ENCODE measurements around the gene KCNB1.

Gene KCNB1

GRCh38 chr20:49352751-49353150 is 129.7 kb downstream of the KCNB1 start:
- no peaks in the 10 kb centered on the region for H3K9me3 ChIP-seq (replicated peaks in 1 of 11)
- no peak overlapping the region for H3K4me2 ChIP-seq
- no peak overlapping the region for H3K4me3 ChIP-seq
- no peaks in the 10 kb centered on the region for H4K20me1 ChIP-seq
- no peak overlapping the region for H3K9ac ChIP-seq
- H3K27ac ChIP-seq: no peak overlapping the region
- no peak for TF ChIP-seq Cebpa-rat (IDR thresholded peaks at IDR 0.05)
- H3K27me3 ChIP-seq: no peaks in the 10 kb centered on the region
- no peaks in the 10 kb centered on the region for H3K36me3 ChIP-seq
- H3K4me1 ChIP-seq: peaks cover 0 to 6% (median 4%) of the 10 kb centered on the region in 10 experiments; a peak in 12 of 20 replicates

- H3K9ac ChIP-seq: no peak overlapping the region
- H3K9me3 ChIP-seq (replicated peaks in 1 of 11): no peaks in the 10 kb centered on the region
- no peak for TF ChIP-seq Cebpa-rat (IDR thresholded peaks at IDR 0.05)
- H3K27me3 ChIP-seq: no peaks in the 10 kb centered on the region
- no peak overlapping the region for H3K4me3 ChIP-seq
- H3K4me2 ChIP-seq: no peak overlapping the region
- peaks cover 0 to 10% (median 7%) of the 10 kb centered on the region in 10 experiments; a peak in 12 of 20 replicates for H3K4me1 ChIP-seq
- H3K36me3 ChIP-seq: no peaks in the 10 kb centered on the region
- no peak overlapping the region for H3K27ac ChIP-seq
- H4K20me1 ChIP-seq: no peaks in the 10 kb centered on the region
Observed at GRCh38 chr20:49351775-49352174, 130.7 kb downstream of the KCNB1 start.

- Histone ChIP-seq H3K36me3 (no peaks in the 10 kb centered on the region), H3K27ac (no peak overlapping the region), H3K9me3 (replicated peaks in 1 of 11) (no peaks in the 10 kb centered on the region), H3K4me3 (no peak overlapping the region), H3K4me1 (peaks cover 0 to 10% (median 7%) of the 10 kb centered on the region in 10 experiments; a peak in 12 of 20 replicates), H4K20me1 (no peaks in the 10 kb centered on the region; a peak in 1 of 22 replicates), H3K9ac (no peak overlapping the region), H3K27me3 (no peaks in the 10 kb centered on the region), H3K4me2 (no peak overlapping the region)
- TF ChIP-seq Cebpa-rat (IDR thresholded peaks at IDR 0.05): no peak
Observed at GRCh38 chr20:49349694-49350252, 132.7 kb downstream of the KCNB1 start.

- H3K9ac ChIP-seq: no peak overlapping the region
- no peaks in the 10 kb centered on the region for H3K36me3 ChIP-seq
- peaks cover 0 to 10% (median 7%) of the 10 kb centered on the region in 10 experiments; a peak in 12 of 20 replicates for H3K4me1 ChIP-seq
- no peaks in the 10 kb centered on the region for H3K9me3 ChIP-seq (replicated peaks in 1 of 11)
- H3K27me3 ChIP-seq: no peaks in the 10 kb centered on the region
- no peak for TF ChIP-seq Cebpa-rat (IDR thresholded peaks at IDR 0.05)
- no peak overlapping the region for H3K27ac ChIP-seq
- H3K4me3 ChIP-seq: no peak overlapping the region
- no peak overlapping the region for H3K4me2 ChIP-seq
- H4K20me1 ChIP-seq: no peaks in the 10 kb centered on the region; a peak in 1 of 22 replicates
Observed at GRCh38 chr20:49349078-49349477, 133.4 kb downstream of the KCNB1 start.

- Histone ChIP-seq H3K9me3 (replicated peaks in 1 of 11) (no peaks in the 10 kb centered on the region), H4K20me1 (no peaks in the 10 kb centered on the region; a peak in 1 of 22 replicates), H3K4me3 (no peak overlapping the region), H3K27ac (no peak overlapping the region), H3K9ac (no peak overlapping the region), H3K4me1 (peaks cover 0 to 10% (median 7%) of the 10 kb centered on the region in 10 experiments; a peak in 12 of 20 replicates), H3K27me3 (no peaks in the 10 kb centered on the region), H3K4me2 (no peak overlapping the region), H3K36me3 (no peaks in the 10 kb centered on the region)
- no peak for TF ChIP-seq Cebpa-rat (IDR thresholded peaks at IDR 0.05)
Observed at GRCh38 chr20:49348563-49348962, 133.9 kb downstream of the KCNB1 start.

- no peak overlapping the region for H3K4me2 ChIP-seq
Observed at GRCh38 chr20:49347156-49347555, 135.3 kb downstream of the KCNB1 start.

GRCh38 chr20:49346682-49347081 is 135.8 kb downstream of the KCNB1 start:
- Histone ChIP-seq H3K27me3 (no peaks in the 10 kb centered on the region), H3K4me3 (no peak overlapping the region), H3K9ac (no peak overlapping the region), H3K4me2 (no peak overlapping the region), H4K20me1 (no peaks in the 10 kb centered on the region; a peak in 1 of 22 replicates), H3K36me3 (no peaks in the 10 kb centered on the region), H3K27ac (no peak overlapping the region), H3K4me1 (peaks cover 0 to 10% (median 7%) of the 10 kb centered on the region in 10 experiments; a peak in 12 of 20 replicates), H3K9me3 (replicated peaks in 1 of 11) (no peaks in the 10 kb centered on the region)
- no peak for TF ChIP-seq Cebpa-rat (IDR thresholded peaks at IDR 0.05)

More at GRCh38 chr20:49347156-49347555, 135.3 kb downstream of the KCNB1 start:
- Histone ChIP-seq H3K9me3 (replicated peaks in 1 of 11) (no peaks in the 10 kb centered on the region), H3K36me3 (no peaks in the 10 kb centered on the region), H3K9ac (no peak overlapping the region), H4K20me1 (no peaks in the 10 kb centered on the region; a peak in 1 of 22 replicates), H3K4me3 (no peak overlapping the region), H3K4me1 (peaks cover 0 to 10% (median 7%) of the 10 kb centered on the region in 10 experiments; a peak in 12 of 20 replicates), H3K27ac (no peak overlapping the region; a peak in 1 of 22 replicates), H3K27me3 (no peaks in the 10 kb centered on the region)
- TF ChIP-seq Cebpa-rat (IDR thresholded peaks at IDR 0.05): no peak

GRCh38 chr20:49345524-49345923 is 136.9 kb downstream of the KCNB1 start:
- no peak overlapping the region for H3K27ac ChIP-seq
- no peaks in the 10 kb centered on the region for H3K27me3 ChIP-seq
- H3K9me3 ChIP-seq (replicated peaks in 1 of 11): no peaks in the 10 kb centered on the region
- no peak overlapping the region for H3K4me3 ChIP-seq
- no peak overlapping the region for H3K4me2 ChIP-seq
- no peak overlapping the region for H3K9ac ChIP-seq
- no peaks in the 10 kb centered on the region for H3K36me3 ChIP-seq
- no peaks in the 10 kb centered on the region; a peak in 1 of 22 replicates for H4K20me1 ChIP-seq
- TF ChIP-seq Cebpa-rat (IDR thresholded peaks at IDR 0.05): no peak
- peaks cover 0 to 10% (median 7%) of the 10 kb centered on the region in 10 experiments; a peak in 12 of 20 replicates for H3K4me1 ChIP-seq

GRCh38 chr20:49344975-49345374 is 137.5 kb downstream of the KCNB1 start:
- H3K27me3 ChIP-seq: no peaks in the 10 kb centered on the region
- H3K27ac ChIP-seq: no peak overlapping the region
- H3K4me3 ChIP-seq: no peak overlapping the region
- no peak overlapping the region for H3K9ac ChIP-seq
- TF ChIP-seq Cebpa-rat (IDR thresholded peaks at IDR 0.05): no peak
- H3K36me3 ChIP-seq: no peaks in the 10 kb centered on the region
- no peak overlapping the region for H3K4me2 ChIP-seq
- peaks cover 0 to 12% (median 7%) of the 10 kb centered on the region in 10 experiments; a peak in 12 of 20 replicates for H3K4me1 ChIP-seq
- no peaks in the 10 kb centered on the region; a peak in 1 of 22 replicates for H4K20me1 ChIP-seq
- H3K9me3 ChIP-seq (replicated peaks in 1 of 11): no peaks in the 10 kb centered on the region

GRCh38 chr20:49344140-49344539 is 138.3 kb downstream of the KCNB1 start:
- no peaks in the 10 kb centered on the region for H3K27me3 ChIP-seq
- H3K9ac ChIP-seq: no peak overlapping the region
- no peaks in the 10 kb centered on the region; a peak in 1 of 22 replicates for H4K20me1 ChIP-seq
- no peak overlapping the region for H3K27ac ChIP-seq
- peaks cover 0 to 12% (median 7%) of the 10 kb centered on the region in 10 experiments; a peak in 12 of 20 replicates for H3K4me1 ChIP-seq
- H3K36me3 ChIP-seq: no peaks in the 10 kb centered on the region
- H3K9me3 ChIP-seq (replicated peaks in 1 of 11): no peaks in the 10 kb centered on the region
- TF ChIP-seq Cebpa-rat (IDR thresholded peaks at IDR 0.05): no peak
- H3K4me3 ChIP-seq: no peak overlapping the region
- no peak overlapping the region for H3K4me2 ChIP-seq
